Dendritic cell treated with granulocyte-macrophage colony-stimulating factor and Interleukin-4, amounts not matched to agents 40 ng/mL and 50 ng/mL, for 4 days (primary cell): Measurements from ENCODE around the gene EIF4EBP2.

Experiments
- H3K27ac Mint-ChIP-seq: one replicate; pipeline ENCODE4 v1.8.0; 2022; ENCODE audit warnings: mild to moderate bottlenecking, mixed read lengths
- H3K27me3 Mint-ChIP-seq: one replicate; pipeline ENCODE4 v1.8.0; 2022; ENCODE audit warnings: mild to moderate bottlenecking, mixed read lengths
- H3K36me3 Mint-ChIP-seq: one replicate; pipeline ENCODE4 v1.8.0; 2022; ENCODE audit warnings: low read depth, mixed read lengths
- H3K4me1 Mint-ChIP-seq: one replicate; pipeline ENCODE4 v1.8.0; 2022; ENCODE audit warnings: low read depth, mixed read lengths
- H3K4me3 Mint-ChIP-seq: one replicate; pipeline ENCODE4 v1.8.0; 2022; ENCODE audit warnings: mild to moderate bottlenecking, moderate library complexity, mixed read lengths
- H3K9me3 Mint-ChIP-seq: one replicate; pipeline ENCODE4 v1.8.0; 2022; ENCODE audit warnings: mixed read lengths
- intact Hi-C: fragments of 100-400 bp; cut with micrococcal nuclease; formaldehyde crosslinking; loops from one replicate; pipeline ENCODE4 v1.15.0; 2022

Gene EIF4EBP2

GRCh38 chr10:70432101-70432500 is 28.2 kb downstream of the EIF4EBP2 start:
- Mint-ChIP-seq H3K27me3 (peaks cover 8% of the 10 kb centered on the region), H3K4me3 (no peak overlapping the region), H3K9me3 (no peaks in the 10 kb centered on the region), H3K4me1 (peaks cover 6% of the 10 kb centered on the region), H3K27ac (no peak overlapping the region), H3K36me3 (peaks cover 60% of the 10 kb centered on the region)
- intact Hi-C loops: no loop called here

- H3K27ac Mint-ChIP-seq: no peak overlapping the region
- H3K4me3 Mint-ChIP-seq: no peak overlapping the region
- H3K4me1 Mint-ChIP-seq: peaks cover 6% of the 10 kb centered on the region
- peaks cover 54% of the 10 kb centered on the region for H3K36me3 Mint-ChIP-seq
- H3K9me3 Mint-ChIP-seq: no peaks in the 10 kb centered on the region
- intact Hi-C loops: no loop called here
- H3K27me3 Mint-ChIP-seq: peaks cover 13% of the 10 kb centered on the region
These were observed 28.8 kb downstream of the EIF4EBP2 start for GRCh38 chr10:70432561-70433263.

GRCh38 chr10:70433581-70434280 is 29.8 kb downstream of the EIF4EBP2 start:
- no peak overlapping the region for H3K4me3 Mint-ChIP-seq
- no peaks in the 10 kb centered on the region for H3K9me3 Mint-ChIP-seq
- peaks cover 44% of the 10 kb centered on the region for H3K36me3 Mint-ChIP-seq
- no peak overlapping the region for H3K27ac Mint-ChIP-seq
- H3K27me3 Mint-ChIP-seq: peaks cover 23% of the 10 kb centered on the region
- intact Hi-C loops: no loop called here
- H3K4me1 Mint-ChIP-seq: peaks cover 6% of the 10 kb centered on the region

GRCh38 chr10:70435241-70436085 is 31.5 kb downstream of the EIF4EBP2 start:
- peaks cover 28% of the 10 kb centered on the region for H3K36me3 Mint-ChIP-seq

GRCh38 chr10:70437721-70438120 is 33.8 kb downstream of the EIF4EBP2 start:
- Mint-ChIP-seq H3K27ac (no peak overlapping the region), H3K4me3 (no peak overlapping the region), H3K27me3 (peaks cover 62% of the 10 kb centered on the region), H3K9me3 (no peaks in the 10 kb centered on the region), H3K36me3 (peaks cover 24% of the 10 kb centered on the region), H3K4me1 (peaks cover 19% of the 10 kb centered on the region)
- intact Hi-C loops: no loop called here

More at GRCh38 chr10:70435241-70436085, 31.5 kb downstream of the EIF4EBP2 start:
- Mint-ChIP-seq H3K4me1 (peaks cover 12% of the 10 kb centered on the region), H3K27me3 (peaks cover 39% of the 10 kb centered on the region), H3K9me3 (no peaks in the 10 kb centered on the region), H3K27ac (no peak overlapping the region), H3K4me3 (no peak overlapping the region)
- intact Hi-C loops: no loop called here

GRCh38 chr10:70440296-70441160 is 36.6 kb downstream of the EIF4EBP2 start:
- intact Hi-C loops: no loop called here
- Mint-ChIP-seq H3K36me3 (peaks cover 4% of the 10 kb centered on the region), H3K4me3 (peak overlapping the region; percentile 46), H3K9me3 (no peaks in the 10 kb centered on the region), H3K27me3 (peaks cover 77% of the 10 kb centered on the region), H3K27ac (no peak overlapping the region), H3K4me1 (peaks cover 17% of the 10 kb centered on the region)

GRCh38 chr10:70441161-70441894 is 37.4 kb downstream of the EIF4EBP2 start, which contains the start of gene NODAL:
TSS of gene NODAL (minus strand) at chr10:70441681. CDS start at chr10:70441667, 14 bp downstream.
- H3K9me3 Mint-ChIP-seq: no peaks in the 10 kb centered on the region
- peaks cover 80% of the 10 kb centered on the region for H3K27me3 Mint-ChIP-seq
- H3K27ac Mint-ChIP-seq: no peak within 1 kb of the TSS
- peaks cover 17% of the 10 kb centered on the region for H3K4me1 Mint-ChIP-seq
- intact Hi-C loops: no loop called here
- H3K36me3 Mint-ChIP-seq: no peaks in the 10 kb centered on the region
- peak within 1 kb of the TSS; percentile 46 for H3K4me3 Mint-ChIP-seq

- intact Hi-C loops: no loop called here
- Mint-ChIP-seq H3K4me3 (no peak overlapping the region), H3K27ac (no peak overlapping the region), H3K36me3 (no peaks in the 10 kb centered on the region), H3K9me3 (no peaks in the 10 kb centered on the region), H3K4me1 (peaks cover 17% of the 10 kb centered on the region), H3K27me3 (peaks cover 80% of the 10 kb centered on the region)
These were observed 38.0 kb downstream of the EIF4EBP2 start for GRCh38 chr10:70441895-70442309.

GRCh38 chr10:70442332-70442988 is 38.5 kb downstream of the EIF4EBP2 start:
- Mint-ChIP-seq H3K4me1 (peaks cover 17% of the 10 kb centered on the region), H3K27me3 (peaks cover 77% of the 10 kb centered on the region), H3K4me3 (no peak overlapping the region), H3K27ac (no peak overlapping the region), H3K36me3 (no peaks in the 10 kb centered on the region), H3K9me3 (no peaks in the 10 kb centered on the region)
- intact Hi-C loops: no loop called here

- Mint-ChIP-seq H3K36me3 (no peaks in the 10 kb centered on the region), H3K4me3 (no peak overlapping the region), H3K4me1 (peaks cover 17% of the 10 kb centered on the region), H3K27me3 (peaks cover 61% of the 10 kb centered on the region), H3K27ac (no peak overlapping the region), H3K9me3 (no peaks in the 10 kb centered on the region)
- intact Hi-C loops: no loop called here
These were observed 40.8 kb downstream of the EIF4EBP2 start for GRCh38 chr10:70444744-70445143.

- no peak overlapping the region for H3K4me3 Mint-ChIP-seq
- H3K36me3 Mint-ChIP-seq: no peaks in the 10 kb centered on the region
- intact Hi-C loops: no loop called here
- no peak overlapping the region for H3K27ac Mint-ChIP-seq
- no peaks in the 10 kb centered on the region for H3K9me3 Mint-ChIP-seq
- peaks cover 55% of the 10 kb centered on the region for H3K27me3 Mint-ChIP-seq
- peaks cover 5% of the 10 kb centered on the region for H3K4me1 Mint-ChIP-seq
These were observed 42.0 kb downstream of the EIF4EBP2 start for GRCh38 chr10:70445718-70446657.
